ENCODE measurements around the gene PDXK.
"Not testable (repeated sequence)": the region's sequence is repeated elsewhere in the genome, so short reads cannot be mapped to it uniquely, and the experiment has no call there.

The PDXK gene

GRCh38 chr21:43718872-43719747 is at the start of gene PDXK:
TSS of gene PDXK (plus strand) at chr21:43719129. CDS start at chr21:43719295, 166 bp downstream.
- DNase-seq, result peak; percentile 91

- no peak for DNase-seq
Observed at GRCh38 chr21:43669828-43670605, 48.9 kb upstream of the PDXK start.

- DNase-seq, result no peak
Observed at GRCh38 chr21:43675871-43676270, 43.1 kb upstream of the PDXK start.

GRCh38 chr21:43676391-43676790 is 42.5 kb upstream of the PDXK start:
- peak; percentile 19 for DNase-seq

- no peak for DNase-seq
Observed at GRCh38 chr21:43679951-43680350, 39.0 kb upstream of the PDXK start.

- not testable (repeated sequence) for DNase-seq
Observed at GRCh38 chr21:43680421-43680820, 38.5 kb upstream of the PDXK start.

- no peak for DNase-seq
Observed at GRCh38 chr21:43681650-43682049, 37.3 kb upstream of the PDXK start.

- DNase-seq, result peak; percentile 19
Observed at GRCh38 chr21:43684424-43684823, 34.5 kb upstream of the PDXK start.

- peak; percentile 30 for DNase-seq
Observed at GRCh38 chr21:43686811-43687565, 31.9 kb upstream of the PDXK start.

- peak; percentile 59 for DNase-seq
Observed at GRCh38 chr21:43687566-43688399, 31.1 kb upstream of the PDXK start.

- DNase-seq, result no peak
Observed at GRCh38 chr21:43688906-43689305, 30.0 kb upstream of the PDXK start.

GRCh38 chr21:43689556-43690337 is 29.2 kb upstream of the PDXK start:
- DNase-seq, result peak; percentile 33

GRCh38 chr21:43690346-43690745 is 28.6 kb upstream of the PDXK start:
- peak; percentile 51 for DNase-seq

- peak; percentile 46 for DNase-seq
Observed at GRCh38 chr21:43691086-43691795, 27.7 kb upstream of the PDXK start.

GRCh38 chr21:43691801-43692200 is 27.1 kb upstream of the PDXK start:
- DNase-seq, result peak; percentile 42

GRCh38 chr21:43692949-43693348 is 26.0 kb upstream of the PDXK start:
- DNase-seq, result peak; percentile 45

GRCh38 chr21:43693981-43694380 is 24.9 kb upstream of the PDXK start:
- DNase-seq, result peak; percentile 27

GRCh38 chr21:43694437-43695079 is 24.4 kb upstream of the PDXK start:
- DNase-seq, result peak; percentile 41

GRCh38 chr21:43696214-43696613 is 22.7 kb upstream of the PDXK start:
- peak; percentile 22 for DNase-seq

Measured in activated effector memory CD4-positive, alpha-beta T cell treated with anti-CD3 and anti-CD28 coated beads, Interleukin-2, amount 50 U/mL, for 16 hours (primary cell).